Measurements from ENCODE around the gene ENO4. TPM values are rescaled to one million over a fixed set of nuclear protein-coding genes. Genes with fewer than 3 reads are reported as not detected.

Gene ENO4
- total RNA-seq, 2 experiments from 2014 or later = not detected

DNA sequence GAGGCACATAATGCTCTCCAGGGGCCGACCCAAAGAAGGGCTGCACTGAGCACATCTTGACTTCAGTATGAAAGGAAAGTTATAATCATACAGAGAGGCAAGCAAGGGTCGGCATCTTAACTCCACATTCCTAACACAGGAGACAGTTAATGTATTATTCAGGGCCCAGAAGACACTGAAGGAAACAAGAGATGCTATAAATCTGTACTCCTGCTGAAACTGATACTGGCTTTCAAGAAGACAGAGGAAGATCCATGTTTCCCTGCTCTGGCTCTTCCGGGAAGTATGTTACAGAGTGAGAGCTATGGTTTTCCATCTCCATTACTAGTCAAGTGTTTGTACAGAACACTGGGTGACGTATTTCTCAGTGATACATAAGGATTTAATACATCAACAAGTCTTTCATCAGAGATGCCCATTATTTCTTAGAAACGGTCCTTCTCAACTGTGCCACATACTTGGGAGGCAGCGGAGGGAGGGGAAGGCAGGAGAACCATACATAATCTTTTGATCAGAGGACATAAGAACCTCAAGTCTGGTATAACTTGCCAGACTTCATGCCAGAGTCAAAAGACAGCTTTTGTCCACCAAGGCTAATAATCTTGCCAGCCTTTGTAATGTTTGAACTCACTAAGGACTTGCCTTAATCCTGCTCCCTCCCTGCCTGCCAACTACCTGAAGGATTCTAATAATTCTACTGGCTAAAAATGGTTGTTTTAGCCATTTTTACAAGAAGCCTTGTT, 58.1 kb downstream of the ENO4 start:
- Mint-ChIP-seq H3K9me3 (ENCODE audit: insufficient read depth) (no peaks in the 10 kb centered on the region), H3K36me3 (ENCODE audit: low read depth) (no peaks in the 10 kb centered on the region), H3K4me3 (no peak overlapping the region), H3K27me3 (ENCODE audit: low read depth) (no peaks in the 10 kb centered on the region), H3K27ac (no peak overlapping the region), H3K4me1 (ENCODE audit: low read depth) (no peaks in the 10 kb centered on the region)
- ChIA-PET POLR2A (no interaction called here), CTCF (interaction anchor here (1.0 kb wide), 1 partner anchor 11 kb away, joined by 3 read pairs; no protein-coding TSS in a partner anchor)
- ATAC-seq (no peak), DNase-seq (no peak)

- no peaks in the 10 kb centered on the region for H3K4me1 Mint-ChIP-seq (ENCODE audit: low read depth)
- H3K27me3 Mint-ChIP-seq (ENCODE audit: low read depth) = no peaks in the 10 kb centered on the region
- CTCF ChIA-PET = no interaction called here
- no peak overlapping the region for H3K27ac Mint-ChIP-seq
- H3K9me3 Mint-ChIP-seq (ENCODE audit: insufficient read depth) = no peaks in the 10 kb centered on the region
- H3K4me3 Mint-ChIP-seq = no peak overlapping the region
- ATAC-seq (no peak), DNase-seq (no peak)
- no peaks in the 10 kb centered on the region for H3K36me3 Mint-ChIP-seq (ENCODE audit: low read depth)
- POLR2A ChIA-PET = no interaction called here
Measured at GRCh38 chr10:116909307-116909706, 60.0 kb downstream of the ENO4 start.

GRCh38 chr10:116910910-116911309, 61.6 kb downstream of the ENO4 start:
- Mint-ChIP-seq H3K27me3 (ENCODE audit: low read depth) (peaks cover 2% of the 10 kb centered on the region), H3K4me1 (ENCODE audit: low read depth) (no peaks in the 10 kb centered on the region), H3K4me3 (no peak overlapping the region), H3K36me3 (ENCODE audit: low read depth) (no peaks in the 10 kb centered on the region), H3K27ac (no peak overlapping the region), H3K9me3 (ENCODE audit: insufficient read depth) (no peaks in the 10 kb centered on the region)
- ChIA-PET CTCF (no interaction called here), POLR2A (no interaction called here)
- no peak for DNase-seq
- ATAC-seq = no peak

DNA sequence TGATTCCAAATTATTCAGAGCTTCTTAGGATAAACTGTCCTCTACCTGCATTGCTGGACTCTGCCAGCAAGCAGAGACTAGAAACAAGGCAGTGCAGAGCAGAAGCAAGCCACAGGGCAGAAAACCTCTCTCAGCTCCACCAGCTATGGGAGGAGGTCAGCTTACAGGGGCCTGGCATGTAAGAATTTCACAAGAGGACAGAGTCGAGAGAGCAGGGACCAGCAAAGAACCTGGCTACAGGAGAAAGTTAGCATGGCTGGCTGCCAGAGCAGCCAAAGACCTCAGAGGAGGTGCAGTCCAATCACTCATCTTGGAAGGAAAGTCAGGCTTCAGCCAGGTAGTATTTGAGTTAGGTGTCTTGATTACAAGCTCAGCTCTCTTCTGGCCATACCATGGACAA, 62.9 kb downstream of the ENO4 start:
- CTCF ChIA-PET = no interaction called here
- POLR2A ChIA-PET = no interaction called here
- no peaks in the 10 kb centered on the region for H3K4me1 Mint-ChIP-seq (ENCODE audit: low read depth)

DNA sequence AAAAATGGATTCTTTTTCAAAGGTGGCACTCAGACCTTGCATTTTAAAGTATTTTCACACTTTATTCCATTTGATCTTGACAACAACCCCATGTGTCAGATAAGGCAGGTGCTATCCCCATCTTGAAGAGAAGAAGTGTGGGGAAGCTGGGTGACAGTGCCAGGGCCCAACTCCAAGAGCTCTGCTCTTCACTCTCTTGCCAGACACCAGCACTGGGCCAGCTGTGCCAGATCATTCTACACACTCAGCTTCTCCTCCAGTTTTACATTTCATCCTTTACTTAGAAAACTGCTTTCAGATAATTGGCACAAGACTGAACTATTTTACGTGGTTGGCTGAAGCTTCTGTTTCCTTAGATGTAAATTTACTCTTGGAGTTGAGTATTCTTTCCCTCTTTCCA, 64.4 kb downstream of the ENO4 start:
- ChIA-PET CTCF (no interaction called here), POLR2A (no interaction called here)
- no peaks in the 10 kb centered on the region for H3K4me1 Mint-ChIP-seq (ENCODE audit: low read depth)
- no peak overlapping the region for H3K4me3 Mint-ChIP-seq
- no peak overlapping the region for H3K27ac Mint-ChIP-seq
- peaks cover 2% of the 10 kb centered on the region for H3K27me3 Mint-ChIP-seq (ENCODE audit: low read depth)
- DNase-seq = no peak
- no peaks in the 10 kb centered on the region for H3K9me3 Mint-ChIP-seq (ENCODE audit: insufficient read depth)
- no peaks in the 10 kb centered on the region for H3K36me3 Mint-ChIP-seq (ENCODE audit: low read depth)
- no peak for ATAC-seq

More for the DNA sequence above, 62.9 kb downstream of the ENO4 start:
- Mint-ChIP-seq H3K36me3 (ENCODE audit: low read depth) (no peaks in the 10 kb centered on the region), H3K9me3 (ENCODE audit: insufficient read depth) (no peaks in the 10 kb centered on the region), H3K27ac (no peak overlapping the region), H3K4me3 (no peak overlapping the region), H3K27me3 (ENCODE audit: low read depth) (peaks cover 2% of the 10 kb centered on the region)
- DNase-seq = no peak
- no peak for ATAC-seq

DNA sequence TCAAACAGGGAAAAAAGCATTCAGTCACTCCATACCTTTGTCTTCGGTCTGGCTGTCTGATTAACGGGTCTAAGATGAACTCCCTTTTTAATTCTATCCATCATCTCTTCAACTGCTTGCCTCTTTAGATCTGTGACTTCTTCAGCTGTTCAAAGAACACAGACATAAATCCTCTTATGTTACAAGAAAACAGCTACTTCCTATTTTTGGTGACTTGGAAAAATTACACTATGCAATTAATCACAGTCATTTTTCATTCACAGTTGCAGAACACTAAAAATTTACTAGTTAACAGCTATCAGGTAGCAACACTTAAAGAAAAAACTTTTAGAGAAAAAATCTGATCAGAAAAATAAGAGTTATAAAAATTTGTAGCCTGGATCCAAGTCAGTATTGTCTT, 66.0 kb downstream of the ENO4 start:
- Mint-ChIP-seq H3K4me3 (no peak overlapping the region), H3K4me1 (ENCODE audit: low read depth) (no peaks in the 10 kb centered on the region), H3K36me3 (ENCODE audit: low read depth) (no peaks in the 10 kb centered on the region), H3K27ac (no peak overlapping the region), H3K27me3 (ENCODE audit: low read depth) (peaks cover 2% of the 10 kb centered on the region), H3K9me3 (ENCODE audit: insufficient read depth) (no peaks in the 10 kb centered on the region)
- POLR2A ChIA-PET = no interaction called here
- ATAC-seq (no peak), DNase-seq (no peak)
- CTCF ChIA-PET = no interaction called here

GRCh38 chr10:116917481-116917880, 68.2 kb downstream of the ENO4 start:
- DNase-seq = no peak
- ChIA-PET POLR2A (no interaction called here), CTCF (no interaction called here)
- no peaks in the 10 kb centered on the region for H3K9me3 Mint-ChIP-seq (ENCODE audit: insufficient read depth)
- H3K4me3 Mint-ChIP-seq = no peak overlapping the region
- ATAC-seq = no peak
- H3K4me1 Mint-ChIP-seq (ENCODE audit: low read depth) = no peaks in the 10 kb centered on the region
- no peaks in the 10 kb centered on the region for H3K36me3 Mint-ChIP-seq (ENCODE audit: low read depth)
- no peak overlapping the region for H3K27ac Mint-ChIP-seq
- H3K27me3 Mint-ChIP-seq (ENCODE audit: low read depth) = peaks cover 2% of the 10 kb centered on the region

DNA sequence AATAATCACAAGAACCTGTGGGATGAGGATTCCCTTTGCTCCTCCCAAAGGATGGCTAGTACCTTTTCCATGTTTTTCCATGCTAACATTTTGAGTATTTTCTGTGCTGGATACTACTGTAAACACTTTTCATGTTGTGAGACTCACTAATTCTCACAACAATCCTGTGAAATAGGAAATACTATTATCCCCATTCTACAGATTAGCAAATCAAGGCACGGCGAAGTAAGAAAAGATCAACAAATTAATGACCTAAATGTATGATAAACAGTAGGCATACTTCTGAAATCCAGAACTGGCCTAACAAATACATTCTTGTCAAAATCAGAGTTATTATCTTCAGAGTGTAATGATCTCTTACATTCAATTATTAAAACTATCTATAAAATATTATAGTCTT, 69.3 kb downstream of the ENO4 start:
- no peak for ATAC-seq
- Mint-ChIP-seq H3K36me3 (ENCODE audit: low read depth) (no peaks in the 10 kb centered on the region), H3K4me1 (ENCODE audit: low read depth) (no peaks in the 10 kb centered on the region), H3K27ac (no peak overlapping the region), H3K27me3 (ENCODE audit: low read depth) (peaks cover 2% of the 10 kb centered on the region), H3K9me3 (ENCODE audit: insufficient read depth) (no peaks in the 10 kb centered on the region), H3K4me3 (no peak overlapping the region)
- CTCF ChIA-PET = no interaction called here
- no peak for DNase-seq
- POLR2A ChIA-PET = no interaction called here

DNA sequence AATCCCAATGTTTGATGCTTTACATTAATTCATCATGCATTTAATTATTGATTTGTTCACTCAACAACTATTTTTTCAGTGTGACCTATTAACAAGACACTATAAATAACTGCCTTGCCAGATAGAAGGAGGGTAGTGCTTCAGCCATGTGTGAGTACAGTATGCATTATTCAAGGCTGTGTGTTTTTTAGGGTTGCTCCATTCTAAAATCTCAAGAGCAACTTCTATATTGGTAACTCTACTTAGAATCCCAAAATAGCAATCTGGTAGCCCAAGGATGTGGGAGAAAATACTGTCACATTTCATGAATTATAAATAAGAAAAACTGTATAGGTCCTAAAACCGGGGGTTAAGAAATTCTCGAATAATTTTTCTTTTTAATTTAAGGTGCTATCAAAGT, 69.9 kb downstream of the ENO4 start:
- H3K4me3 Mint-ChIP-seq = no peak overlapping the region
- H3K9me3 Mint-ChIP-seq (ENCODE audit: insufficient read depth) = no peaks in the 10 kb centered on the region
- peaks cover 2% of the 10 kb centered on the region for H3K27me3 Mint-ChIP-seq (ENCODE audit: low read depth)
- no peak overlapping the region for H3K27ac Mint-ChIP-seq
- no peak for DNase-seq
- no peak for ATAC-seq
- no peaks in the 10 kb centered on the region for H3K4me1 Mint-ChIP-seq (ENCODE audit: low read depth)
- H3K36me3 Mint-ChIP-seq (ENCODE audit: low read depth) = no peaks in the 10 kb centered on the region
- ChIA-PET CTCF (no interaction called here), POLR2A (no interaction called here)

GRCh38 chr10:116919706-116920105, 70.4 kb downstream of the ENO4 start:
- Mint-ChIP-seq H3K4me3 (no peak overlapping the region), H3K36me3 (ENCODE audit: low read depth) (no peaks in the 10 kb centered on the region), H3K27me3 (ENCODE audit: low read depth) (peaks cover 2% of the 10 kb centered on the region), H3K9me3 (ENCODE audit: insufficient read depth) (no peaks in the 10 kb centered on the region), H3K27ac (no peak overlapping the region), H3K4me1 (ENCODE audit: low read depth) (no peaks in the 10 kb centered on the region)
- POLR2A ChIA-PET = no interaction called here
- CTCF ChIA-PET = no interaction called here
- DNase-seq (no peak), ATAC-seq (no peak)

GRCh38 chr10:116925056-116925455, 75.8 kb downstream of the ENO4 start:
- ATAC-seq (no peak), DNase-seq (no peak)
- Mint-ChIP-seq H3K4me1 (ENCODE audit: low read depth) (no peaks in the 10 kb centered on the region), H3K27me3 (ENCODE audit: low read depth) (no peaks in the 10 kb centered on the region), H3K36me3 (ENCODE audit: low read depth) (no peaks in the 10 kb centered on the region), H3K4me3 (no peak overlapping the region), H3K27ac (no peak overlapping the region), H3K9me3 (ENCODE audit: insufficient read depth) (no peaks in the 10 kb centered on the region)
- ChIA-PET CTCF (no interaction called here), POLR2A (no interaction called here)

- ChIA-PET POLR2A (no interaction called here), CTCF (no interaction called here)
- ATAC-seq = no peak
- H3K4me1 Mint-ChIP-seq (ENCODE audit: low read depth) = no peaks in the 10 kb centered on the region
- no peaks in the 10 kb centered on the region for H3K36me3 Mint-ChIP-seq (ENCODE audit: low read depth)
- no peak for DNase-seq
- no peak overlapping the region for H3K27ac Mint-ChIP-seq
- no peaks in the 10 kb centered on the region for H3K27me3 Mint-ChIP-seq (ENCODE audit: low read depth)
- H3K9me3 Mint-ChIP-seq (ENCODE audit: insufficient read depth) = no peaks in the 10 kb centered on the region
- H3K4me3 Mint-ChIP-seq = no peak overlapping the region
Measured at GRCh38 chr10:116926426-116926825, 77.1 kb downstream of the ENO4 start.

- DNase-seq (no peak), ATAC-seq (no peak)
- ChIA-PET POLR2A (no interaction called here), CTCF (no interaction called here)
- Mint-ChIP-seq H3K4me1 (ENCODE audit: low read depth) (no peaks in the 10 kb centered on the region), H3K4me3 (no peak overlapping the region), H3K9me3 (ENCODE audit: insufficient read depth) (no peaks in the 10 kb centered on the region), H3K27me3 (ENCODE audit: low read depth) (no peaks in the 10 kb centered on the region), H3K27ac (no peak overlapping the region), H3K36me3 (ENCODE audit: low read depth) (no peaks in the 10 kb centered on the region)
Measured at GRCh38 chr10:116931806-116932205, 82.5 kb downstream of the ENO4 start.
